NCI-H524 (cell line): ENCODE measurements around the gene CYFIP2.
"Not testable (repeated sequence)": the region's sequence is repeated elsewhere in the genome, so short reads cannot be mapped to it uniquely, and the experiment has no call there.

Experiments
- DNase-seq, 2 experiments: peaks; one replicate each; lab custom pipeline; 2025; lab: John Stamatoyannopoulos, UW

Gene CYFIP2

GRCh38 chr5:157265714-157266285 lies at the start of gene CYFIP2:
Gene CYFIP2, plus strand, starts transcription at chr5:157266123. Its CDS starts 19,239 bp downstream, at chr5:157285362.
- peak; percentile 11 to 15 for DNase-seq

- DNase-seq, result no peak
Measured at GRCh38 chr5:157216391-157217142, 49.4 kb upstream of the CYFIP2 start.

- DNase-seq, result no peak
Measured at GRCh38 chr5:157217289-157218024, 48.5 kb upstream of the CYFIP2 start.

- DNase-seq, result no peak
Measured at GRCh38 chr5:157219491-157220271, 46.2 kb upstream of the CYFIP2 start.

- no peak for DNase-seq
Measured at GRCh38 chr5:157221959-157222358, 44.0 kb upstream of the CYFIP2 start.

- DNase-seq, result no peak
Measured at GRCh38 chr5:157222506-157223230, 43.3 kb upstream of the CYFIP2 start.

- DNase-seq, result no peak
Measured at GRCh38 chr5:157225469-157226422, 40.2 kb upstream of the CYFIP2 start.

- DNase-seq, result no peak
Measured at GRCh38 chr5:157230610-157231009, 35.3 kb upstream of the CYFIP2 start.

- no peak for DNase-seq
Measured at GRCh38 chr5:157232706-157233105, 33.2 kb upstream of the CYFIP2 start.

- DNase-seq, result no peak
Measured at GRCh38 chr5:157233515-157233914, 32.4 kb upstream of the CYFIP2 start.

- no peak for DNase-seq
Measured at GRCh38 chr5:157236423-157236822, 29.5 kb upstream of the CYFIP2 start.

GRCh38 chr5:157241483-157241882 lies 24.4 kb upstream of the CYFIP2 start:
- DNase-seq, result no peak

- DNase-seq, result not testable (repeated sequence)
Measured at GRCh38 chr5:157244704-157245103, 21.2 kb upstream of the CYFIP2 start.

GRCh38 chr5:157245476-157245875 lies 20.4 kb upstream of the CYFIP2 start:
- DNase-seq, result no peak

GRCh38 chr5:157245886-157246285 lies 20.0 kb upstream of the CYFIP2 start:
- DNase-seq, result no peak

- no peak for DNase-seq
Measured at GRCh38 chr5:157247267-157247666, 18.7 kb upstream of the CYFIP2 start.

GRCh38 chr5:157248821-157249470 lies 17.0 kb upstream of the CYFIP2 start:
- no peak for DNase-seq

- no peak for DNase-seq
Measured at GRCh38 chr5:157252711-157253465, 13.0 kb upstream of the CYFIP2 start.

GRCh38 chr5:157253547-157253946 lies 12.4 kb upstream of the CYFIP2 start:
- peak in 1 of 2 experiments; percentile 47 for DNase-seq
